Activated T-helper 1 cell treated with anti-CD3 and anti-CD28 coated beads, Interleukin-12 subunit alpha, Interleukin-12 subunit beta, Interleukin-2, Interleukin-4 antibody, amounts not matched to agents 30 ng/mL and 10 ng/mL and 1 ng/mL, durations not matched to agents 14 hours and 24 hours and 36 hours (primary cell): ENCODE results near the gene ANKRD16. TPM values are rescaled to one million over a fixed set of nuclear protein-coding genes. Genes with fewer than 3 reads are reported as not detected.

Experiments
- DNase-seq: peaks from one replicate; pipeline ENCODE4 v3.0.0; 2021; ENCODE audit warnings: low spot score
- H3K27ac Mint-ChIP-seq: one replicate; pipeline ENCODE4 v1.8.0; 2021; ENCODE audit warnings: mild to moderate bottlenecking, mixed read lengths
- H3K27me3 Mint-ChIP-seq: one replicate; pipeline ENCODE4 v1.8.0; 2022; ENCODE audit warnings: mild to moderate bottlenecking, moderate library complexity, mixed read lengths; ENCODE audit not compliant: insufficient read depth
- H3K36me3 Mint-ChIP-seq: one replicate; pipeline ENCODE4 v1.8.0; 2021; ENCODE audit warnings: low read depth, mixed read lengths
- H3K4me1 Mint-ChIP-seq: one replicate; pipeline ENCODE4 v1.8.0; 2021; ENCODE audit warnings: low read depth, mixed read lengths
- H3K4me3 Mint-ChIP-seq: one replicate; pipeline ENCODE4 v1.8.0; 2021; ENCODE audit warnings: mild to moderate bottlenecking, moderate library complexity, mixed read lengths
- H3K9me3 Mint-ChIP-seq: one replicate; pipeline ENCODE4 v1.8.0; 2021; ENCODE audit warnings: mixed read lengths
- intact Hi-C: fragments of 100-400 bp; cut with micrococcal nuclease; formaldehyde crosslinking; loops from one replicate; pipeline ENCODE4 v1.15.1; 2024
- total RNA-seq: library from RNA; stranded (reverse); gene quantifications from 2 replicates; pipeline ENCODE4 v1.2.3, GENCODE V29; 2022

The ANKRD16 gene
- total RNA-seq, result 11.3 and 12.4 TPM in 2 replicates

- H3K36me3 Mint-ChIP-seq, result peaks cover 24% of the 10 kb centered on the region
- peak within 1 kb of the TSS; percentile 91 for H3K4me3 Mint-ChIP-seq
- H3K27ac Mint-ChIP-seq, result peak within 1 kb of the TSS; percentile 76
- H3K9me3 Mint-ChIP-seq, result no peaks in the 10 kb centered on the region
- intact Hi-C loops, result loop anchor here (1.0 to 5.0 kb wide), 10 partner anchors 17 to 443 kb away; partner anchors contain the start of genes GDI2, PFKFB3, RBM17 and TASOR2
- H3K4me1 Mint-ChIP-seq, result peaks cover 52% of the 10 kb centered on the region
- DNase-seq, result peak; percentile 99
- H3K27me3 Mint-ChIP-seq, result no peaks in the 10 kb centered on the region
These were observed at the start of gene ANKRD16, which contains the start of gene FBH1 for GRCh38 chr10:5889624-5890451. Gene ANKRD16 (minus strand): TSS chr10:5889893. CDS start chr10:5889354, 539 bp downstream. Gene FBH1 (plus strand): TSS chr10:5890243. CDS start chr10:5890346, 103 bp downstream.

GRCh38 chr10:5938291-5938690 lies 48.6 kb upstream of the ANKRD16 start:
- intact Hi-C loops, result no loop called here
- Mint-ChIP-seq H3K9me3 (no peaks in the 10 kb centered on the region), H3K4me3 (no peak overlapping the region), H3K27ac (no peak overlapping the region), H3K27me3 (no peaks in the 10 kb centered on the region), H3K4me1 (no peaks in the 10 kb centered on the region), H3K36me3 (peaks cover 21% of the 10 kb centered on the region)
- DNase-seq, result no peak

- no peaks in the 10 kb centered on the region for H3K4me1 Mint-ChIP-seq
- H3K4me3 Mint-ChIP-seq, result no peak overlapping the region
- DNase-seq, result no peak
- H3K27ac Mint-ChIP-seq, result no peak overlapping the region
- H3K36me3 Mint-ChIP-seq, result peaks cover 26% of the 10 kb centered on the region
- no peaks in the 10 kb centered on the region for H3K27me3 Mint-ChIP-seq
- no peaks in the 10 kb centered on the region for H3K9me3 Mint-ChIP-seq
- intact Hi-C loops, result no loop called here
These were observed 47.3 kb upstream of the ANKRD16 start for GRCh38 chr10:5937016-5937415.

- intact Hi-C loops, result no loop called here
- Mint-ChIP-seq H3K4me3 (no peak overlapping the region), H3K4me1 (no peaks in the 10 kb centered on the region), H3K36me3 (peaks cover 31% of the 10 kb centered on the region), H3K27me3 (no peaks in the 10 kb centered on the region), H3K9me3 (no peaks in the 10 kb centered on the region), H3K27ac (no peak overlapping the region)
- DNase-seq, result no peak
These were observed 45.9 kb upstream of the ANKRD16 start for GRCh38 chr10:5935628-5936027.

GRCh38 chr10:5933909-5934546 lies 44.3 kb upstream of the ANKRD16 start:
- no peak for DNase-seq
- Mint-ChIP-seq H3K9me3 (no peaks in the 10 kb centered on the region), H3K27me3 (no peaks in the 10 kb centered on the region), H3K4me1 (no peaks in the 10 kb centered on the region), H3K36me3 (peaks cover 43% of the 10 kb centered on the region), H3K4me3 (no peak overlapping the region), H3K27ac (no peak overlapping the region)
- intact Hi-C loops, result loop anchor here (1.0 kb wide), 1 partner anchor 14 kb away; no protein-coding TSS in a partner anchor

GRCh38 chr10:5932345-5932744 lies 42.7 kb upstream of the ANKRD16 start:
- H3K9me3 Mint-ChIP-seq, result no peaks in the 10 kb centered on the region
- no peak for DNase-seq
- no peaks in the 10 kb centered on the region for H3K4me1 Mint-ChIP-seq
- H3K36me3 Mint-ChIP-seq, result peaks cover 40% of the 10 kb centered on the region
- H3K4me3 Mint-ChIP-seq, result no peak overlapping the region
- intact Hi-C loops, result no loop called here
- no peak overlapping the region for H3K27ac Mint-ChIP-seq
- H3K27me3 Mint-ChIP-seq, result no peaks in the 10 kb centered on the region

GRCh38 chr10:5930272-5930671 lies 40.6 kb upstream of the ANKRD16 start:
- no peak for DNase-seq
- intact Hi-C loops, result no loop called here
- no peak overlapping the region for H3K27ac Mint-ChIP-seq
- no peaks in the 10 kb centered on the region for H3K27me3 Mint-ChIP-seq
- H3K4me1 Mint-ChIP-seq, result no peaks in the 10 kb centered on the region
- no peaks in the 10 kb centered on the region for H3K9me3 Mint-ChIP-seq
- H3K4me3 Mint-ChIP-seq, result no peak overlapping the region
- peaks cover 46% of the 10 kb centered on the region for H3K36me3 Mint-ChIP-seq

- Mint-ChIP-seq H3K4me3 (no peak overlapping the region), H3K27me3 (no peaks in the 10 kb centered on the region), H3K36me3 (peaks cover 50% of the 10 kb centered on the region), H3K9me3 (no peaks in the 10 kb centered on the region), H3K27ac (no peak overlapping the region), H3K4me1 (no peaks in the 10 kb centered on the region)
- intact Hi-C loops, result no loop called here
- no peak for DNase-seq
These were observed 39.7 kb upstream of the ANKRD16 start for GRCh38 chr10:5929442-5929841.

GRCh38 chr10:5927306-5927705 lies 37.6 kb upstream of the ANKRD16 start:
- H3K4me1 Mint-ChIP-seq, result no peaks in the 10 kb centered on the region
- intact Hi-C loops, result no loop called here
- no peaks in the 10 kb centered on the region for H3K27me3 Mint-ChIP-seq
- H3K4me3 Mint-ChIP-seq, result no peak overlapping the region
- no peaks in the 10 kb centered on the region for H3K9me3 Mint-ChIP-seq
- no peak for DNase-seq
- H3K27ac Mint-ChIP-seq, result no peak overlapping the region
- H3K36me3 Mint-ChIP-seq, result peaks cover 59% of the 10 kb centered on the region

- no peak overlapping the region for H3K4me3 Mint-ChIP-seq
- DNase-seq, result no peak
- intact Hi-C loops, result no loop called here
- no peaks in the 10 kb centered on the region for H3K9me3 Mint-ChIP-seq
- no peak overlapping the region for H3K27ac Mint-ChIP-seq
- H3K4me1 Mint-ChIP-seq, result no peaks in the 10 kb centered on the region
- H3K27me3 Mint-ChIP-seq, result no peaks in the 10 kb centered on the region
- H3K36me3 Mint-ChIP-seq, result peaks cover 63% of the 10 kb centered on the region
These were observed 35.2 kb upstream of the ANKRD16 start for GRCh38 chr10:5924889-5925288.

- Mint-ChIP-seq H3K27me3 (no peaks in the 10 kb centered on the region), H3K9me3 (no peaks in the 10 kb centered on the region), H3K36me3 (peaks cover 61% of the 10 kb centered on the region), H3K4me3 (no peak overlapping the region), H3K4me1 (no peaks in the 10 kb centered on the region), H3K27ac (no peak overlapping the region)
- intact Hi-C loops, result no loop called here
- DNase-seq, result no peak
These were observed 32.1 kb upstream of the ANKRD16 start for GRCh38 chr10:5921746-5922145.

GRCh38 chr10:5919568-5919967 lies 29.9 kb upstream of the ANKRD16 start:
- no peaks in the 10 kb centered on the region for H3K27me3 Mint-ChIP-seq
- DNase-seq, result no peak
- no peak overlapping the region for H3K27ac Mint-ChIP-seq
- intact Hi-C loops, result no loop called here
- H3K36me3 Mint-ChIP-seq, result peaks cover 68% of the 10 kb centered on the region
- H3K9me3 Mint-ChIP-seq, result no peaks in the 10 kb centered on the region
- no peak overlapping the region for H3K4me3 Mint-ChIP-seq
- H3K4me1 Mint-ChIP-seq, result no peaks in the 10 kb centered on the region

GRCh38 chr10:5918763-5919162 lies 29.1 kb upstream of the ANKRD16 start:
- no peaks in the 10 kb centered on the region for H3K9me3 Mint-ChIP-seq
- H3K27ac Mint-ChIP-seq, result no peak overlapping the region
- H3K4me3 Mint-ChIP-seq, result no peak overlapping the region
- H3K4me1 Mint-ChIP-seq, result no peaks in the 10 kb centered on the region
- intact Hi-C loops, result no loop called here
- peaks cover 69% of the 10 kb centered on the region for H3K36me3 Mint-ChIP-seq
- no peak for DNase-seq
- no peaks in the 10 kb centered on the region for H3K27me3 Mint-ChIP-seq
